Adipocyte (in vitro differentiated cells): ENCODE data around the gene CNTNAP3.
"Not testable (repeated sequence)": the region's sequence is repeated elsewhere in the genome, so short reads cannot be mapped to it uniquely, and the experiment has no call there.

Experiments used
- DNase-seq: peaks from one replicate; pipeline ENCODE4 v3.0.0-alpha.2; 2015; ENCODE audit warnings: low read depth
- H3K27me3 ChIP-seq: replicated peaks from 2 replicates; pipeline ENCODE4 v1.7.0; 2013; ENCODE audit warnings: mild to moderate bottlenecking, low read length, moderate library complexity; ENCODE audit not compliant: control insufficient read depth, insufficient read depth
- H3K36me3 ChIP-seq: 2 replicates; pipeline ENCODE4 v1.7.0; 2013; ENCODE audit warnings: low read length, mild to moderate bottlenecking, moderate library complexity; ENCODE audit not compliant: control insufficient read depth, insufficient read depth, severe bottlenecking
- H3K4me1 ChIP-seq: 2 replicates; pipeline ENCODE4 v1.7.0; 2013; ENCODE audit warnings: mild to moderate bottlenecking, low read length, moderate library complexity; ENCODE audit not compliant: control insufficient read depth, insufficient read depth
- H3K4me3 ChIP-seq: 2 replicates; pipeline ENCODE4 v1.7.0; 2013; ENCODE audit warnings: mild to moderate bottlenecking, low read length, moderate library complexity
- H3K9ac ChIP-seq: 2 replicates; pipeline ENCODE4 v1.7.0; 2013; ENCODE audit warnings: mild to moderate bottlenecking, low read length, moderate library complexity
- H3K9me3 ChIP-seq: 2 replicates; pipeline ENCODE4 v1.7.0; 2013; ENCODE audit warnings: mild to moderate bottlenecking, low read length, moderate library complexity; ENCODE audit not compliant: control insufficient read depth

Gene CNTNAP3

GRCh38 chr9:39157714-39158113, 130.3 kb downstream of the CNTNAP3 start:
- not testable (repeated sequence) for H3K4me1 ChIP-seq, H3K9ac ChIP-seq, H3K4me3 ChIP-seq, H3K9me3 ChIP-seq, DNase-seq, H3K36me3 ChIP-seq, H3K27me3 ChIP-seq

GRCh38 chr9:39132826-39133552, 155.0 kb downstream of the CNTNAP3 start:
- not testable (repeated sequence) for H3K4me1 ChIP-seq, H3K9ac ChIP-seq, H3K9me3 ChIP-seq, DNase-seq, H3K4me3 ChIP-seq, H3K27me3 ChIP-seq, H3K36me3 ChIP-seq

DNA sequence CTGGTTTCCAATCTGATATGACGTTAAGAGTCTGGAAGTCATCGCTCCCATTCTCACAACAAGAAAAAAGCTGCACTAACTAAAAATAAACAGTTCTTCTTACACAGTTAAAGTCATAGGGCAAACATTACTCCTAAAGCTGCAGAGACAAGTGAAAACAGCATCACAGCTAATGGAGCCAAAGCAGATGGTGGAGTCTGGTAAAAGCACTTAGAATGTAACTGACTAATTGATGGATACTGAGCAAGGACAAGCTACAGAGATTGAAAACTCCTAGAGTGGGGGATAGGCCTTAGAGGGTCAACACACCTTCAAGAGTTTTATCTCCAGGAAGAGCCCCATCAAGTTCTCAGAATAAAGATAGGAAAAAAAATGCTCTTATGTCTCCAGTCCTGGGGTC, 166.6 kb downstream of the CNTNAP3 start:
- H3K36me3 ChIP-seq, DNase-seq, H3K4me1 ChIP-seq, H3K9me3 ChIP-seq, H3K27me3 ChIP-seq, H3K9ac ChIP-seq, H3K4me3 ChIP-seq: not testable (repeated sequence)

DNA sequence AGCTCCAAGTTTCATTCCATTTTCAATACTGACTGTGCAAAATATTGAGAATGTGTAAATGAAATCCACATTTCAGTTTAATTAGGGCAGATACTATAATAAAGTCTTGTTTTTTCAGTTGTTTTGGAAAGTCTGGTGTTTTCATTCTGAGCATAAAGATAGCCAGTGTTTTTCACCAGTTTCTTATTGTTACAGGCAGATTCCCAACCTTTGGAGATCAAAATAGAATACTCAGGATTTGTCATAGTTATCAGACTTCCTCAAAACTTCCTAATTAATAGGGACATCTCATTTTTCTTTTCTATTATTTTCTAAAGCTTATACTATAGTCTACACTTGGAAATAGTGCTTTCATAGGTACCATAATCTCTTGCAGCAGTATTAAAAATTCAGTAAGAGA, 176.2 kb downstream of the CNTNAP3 start:
- not testable (repeated sequence) for H3K9me3 ChIP-seq, H3K27me3 ChIP-seq, H3K9ac ChIP-seq, H3K4me3 ChIP-seq, DNase-seq, H3K36me3 ChIP-seq, H3K4me1 ChIP-seq

- no peak overlapping the region for H3K9ac ChIP-seq
- DNase-seq: no peak
- H3K27me3 ChIP-seq: no peaks in the 10 kb centered on the region
These were observed 179.8 kb downstream of the CNTNAP3 start for GRCh38 chr9:39108145-39108544.

DNA sequence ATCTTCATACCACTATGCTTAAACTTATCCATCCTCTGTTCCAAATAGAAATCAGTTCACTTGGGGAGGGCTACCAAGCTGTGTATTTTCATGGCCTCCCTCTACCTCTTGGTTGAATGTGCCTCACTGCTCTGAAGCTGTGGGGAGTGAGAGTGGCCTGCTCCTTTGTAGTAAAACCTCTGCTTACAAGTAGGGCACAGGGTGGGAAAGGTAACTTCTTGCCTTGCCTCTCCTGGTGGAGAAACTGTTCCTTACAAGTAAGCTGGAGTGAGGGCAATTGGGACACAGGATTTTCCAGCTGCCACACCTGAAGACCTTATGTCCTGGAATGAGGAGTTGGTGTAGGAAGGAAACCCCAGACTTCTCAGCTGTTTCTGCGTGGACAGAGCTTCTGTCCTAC, 190.8 kb downstream of the CNTNAP3 start:
- not testable (repeated sequence) for H3K4me1 ChIP-seq, H3K27me3 ChIP-seq, DNase-seq, H3K9me3 ChIP-seq, H3K9ac ChIP-seq, H3K36me3 ChIP-seq, H3K4me3 ChIP-seq

More at GRCh38 chr9:39108145-39108544, 179.8 kb downstream of the CNTNAP3 start:
- no peak overlapping the region for H3K4me3 ChIP-seq
- H3K36me3 ChIP-seq: no peaks in the 10 kb centered on the region
- no peaks in the 10 kb centered on the region for H3K4me1 ChIP-seq
- no peaks in the 10 kb centered on the region for H3K9me3 ChIP-seq

GRCh38 chr9:39085311-39085710, 202.7 kb downstream of the CNTNAP3 start:
- H3K4me1 ChIP-seq, H3K27me3 ChIP-seq, DNase-seq, H3K9ac ChIP-seq, H3K4me3 ChIP-seq, H3K36me3 ChIP-seq, H3K9me3 ChIP-seq: not testable (repeated sequence)

GRCh38 chr9:39082574-39082973, 205.4 kb downstream of the CNTNAP3 start:
- DNase-seq, H3K9me3 ChIP-seq, H3K4me1 ChIP-seq, H3K36me3 ChIP-seq, H3K27me3 ChIP-seq, H3K4me3 ChIP-seq, H3K9ac ChIP-seq: not testable (repeated sequence)

GRCh38 chr9:39080081-39080480, 207.9 kb downstream of the CNTNAP3 start:
- H3K4me1 ChIP-seq, DNase-seq: not testable (repeated sequence)

DNA sequence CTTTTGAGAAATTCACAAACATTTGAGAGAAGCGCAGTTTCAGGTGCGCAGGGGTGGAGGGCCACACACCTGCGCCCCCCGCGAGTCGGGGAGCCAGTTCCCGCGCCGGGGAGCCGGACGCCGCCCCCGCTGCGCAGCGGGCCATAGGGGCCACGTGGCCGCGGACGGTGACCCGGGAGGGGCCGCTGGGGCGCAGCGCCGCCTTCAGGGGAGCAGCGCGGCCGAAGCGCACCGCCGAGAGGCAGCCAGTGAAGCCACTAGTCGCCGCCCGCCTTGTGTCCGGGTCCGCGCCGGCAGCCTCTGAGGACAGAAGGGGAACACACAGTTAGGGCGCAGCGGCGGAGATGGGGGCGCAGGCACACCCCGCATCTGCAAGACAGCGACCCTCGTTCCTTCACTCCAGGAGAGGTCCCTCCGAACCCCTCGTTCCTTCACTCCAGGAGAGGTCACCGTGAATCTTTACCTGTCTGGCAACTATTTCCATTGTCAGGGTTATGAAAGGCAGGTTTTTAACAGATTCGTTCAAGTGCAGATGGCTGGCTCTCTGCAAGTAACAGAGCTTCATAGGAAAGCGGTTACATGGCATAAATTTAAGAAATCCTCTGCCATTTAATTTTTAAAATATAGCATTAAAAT, 209.2 kb downstream of the CNTNAP3 start:
- H3K9me3 ChIP-seq, H3K27me3 ChIP-seq, H3K9ac ChIP-seq, H3K4me1 ChIP-seq, H3K4me3 ChIP-seq, H3K36me3 ChIP-seq, DNase-seq: not testable (repeated sequence)

More at GRCh38 chr9:39080081-39080480, 207.9 kb downstream of the CNTNAP3 start:
- H3K4me3 ChIP-seq, H3K36me3 ChIP-seq, H3K9ac ChIP-seq, H3K9me3 ChIP-seq, H3K27me3 ChIP-seq: not testable (repeated sequence)

DNA sequence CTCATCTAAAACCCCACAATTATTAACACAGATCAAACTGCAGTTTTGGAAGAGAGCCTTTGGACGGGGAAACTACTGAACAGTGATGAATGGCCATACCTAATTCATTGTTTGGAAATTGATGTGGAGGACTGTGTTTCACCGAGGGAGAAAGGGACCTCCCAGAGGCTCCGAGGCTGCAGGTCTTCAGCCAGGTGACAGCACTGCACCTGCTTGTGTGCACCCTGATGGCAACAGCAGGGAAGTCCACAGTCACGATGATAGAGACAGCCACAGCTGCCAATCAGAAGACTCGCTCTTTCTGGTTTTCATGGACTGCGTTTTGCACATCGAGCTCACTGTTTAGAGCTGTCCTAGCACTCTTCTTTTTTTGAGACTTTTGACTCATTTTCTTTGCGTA, 214.4 kb downstream of the CNTNAP3 start:
- not testable (repeated sequence) for H3K36me3 ChIP-seq, H3K27me3 ChIP-seq, H3K9me3 ChIP-seq, H3K9ac ChIP-seq, DNase-seq, H3K4me3 ChIP-seq, H3K4me1 ChIP-seq

DNA sequence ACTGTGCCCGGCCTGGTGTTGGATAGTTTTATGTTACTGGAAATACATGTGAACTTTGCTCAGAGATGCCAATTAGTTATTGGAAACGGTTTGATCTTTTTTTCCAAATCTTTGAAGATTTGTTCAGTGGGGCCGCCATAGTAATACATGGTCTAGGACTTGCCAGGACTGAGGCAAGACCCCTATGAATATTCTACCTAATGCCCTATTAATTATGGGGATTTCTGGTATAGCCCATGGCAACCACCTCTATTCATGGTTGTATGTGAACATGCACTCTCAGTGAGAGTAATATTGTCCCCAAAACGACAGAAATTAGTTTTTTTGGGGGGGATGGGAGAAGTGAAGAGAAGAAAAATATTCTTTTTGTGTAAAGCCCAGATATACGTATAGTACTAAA, 220.3 kb downstream of the CNTNAP3 start:
- not testable (repeated sequence) for H3K4me1 ChIP-seq, H3K4me3 ChIP-seq, DNase-seq, H3K27me3 ChIP-seq, H3K36me3 ChIP-seq, H3K9ac ChIP-seq, H3K9me3 ChIP-seq
